ENCODE results near the gene GPD2.

GPD2 gene

GRCh38 chr2:156505696-156506095 lies 69.5 kb downstream of the GPD2 start:
- Histone ChIP-seq H3K4me3 (ENCODE audit: control insufficient read depth in 1 of 7, extremely low read depth in 1 of 7, insufficient read depth in 4 of 7, low read depth in 2 of 7, low read length in 6 of 7) (no peak overlapping the region), H3K36me3 (ENCODE audit: control insufficient read depth in 4 of 4, insufficient read depth in 4 of 4, low read length in 3 of 4) (peaks cover 0 to 2% (median 0%) of the 10 kb centered on the region in 4 experiments), H3K4me1 (ENCODE audit: control extremely low read depth in 1 of 4, control insufficient read depth in 4 of 4, insufficient read depth in 4 of 4, low read length in 3 of 4) (no peaks in the 10 kb centered on the region), H3K9me3 (ENCODE audit: control extremely low read depth in 1 of 5, control insufficient read depth in 4 of 5, insufficient read depth in 2 of 5, low read depth in 1 of 5, low read length in 4 of 5) (no peaks in the 10 kb centered on the region), H3K27ac (ENCODE audit: insufficient read depth in 1 of 2, low read depth in 1 of 2, low read length in 2 of 2, poor library complexity in 1 of 2, severe bottlenecking in 2 of 2) (no peak overlapping the region), H3K27me3 (replicated peaks in 2 of 5; ENCODE audit: control insufficient read depth in 4 of 5, insufficient read depth in 5 of 5, low read length in 4 of 5) (no peaks in the 10 kb centered on the region)
- DNase-seq = no peak
- ChIA-PET CTCF (no interaction called here), POLR2A (no interaction called here)

- no peak for DNase-seq
- Histone ChIP-seq H3K27ac (ENCODE audit: insufficient read depth in 1 of 2, low read depth in 1 of 2, low read length in 2 of 2, poor library complexity in 1 of 2, severe bottlenecking in 2 of 2) (no peak overlapping the region), H3K4me1 (ENCODE audit: control extremely low read depth in 1 of 4, control insufficient read depth in 4 of 4, insufficient read depth in 4 of 4, low read length in 3 of 4) (no peaks in the 10 kb centered on the region), H3K9me3 (ENCODE audit: control extremely low read depth in 1 of 5, control insufficient read depth in 4 of 5, insufficient read depth in 2 of 5, low read depth in 1 of 5, low read length in 4 of 5) (no peaks in the 10 kb centered on the region), H3K4me3 (ENCODE audit: control insufficient read depth in 1 of 7, extremely low read depth in 1 of 7, insufficient read depth in 4 of 7, low read depth in 2 of 7, low read length in 6 of 7) (no peak overlapping the region), H3K27me3 (replicated peaks in 2 of 5; ENCODE audit: control insufficient read depth in 4 of 5, insufficient read depth in 5 of 5, low read length in 4 of 5) (no peaks in the 10 kb centered on the region), H3K36me3 (ENCODE audit: control insufficient read depth in 4 of 4, insufficient read depth in 4 of 4, low read length in 3 of 4) (peaks cover 0 to 18% (median 12%) of the 10 kb centered on the region in 4 experiments)
- CTCF ChIA-PET = interaction anchor here (1.3 kb wide), 1 partner anchor 11 kb away, joined by 4 read pairs; no protein-coding TSS in a partner anchor
- POLR2A ChIA-PET = no interaction called here
- WGBS (ENCODE audit: insufficient coverage) = no CpG with 5 or more reads among the region's 1 CpG
Measured at GRCh38 chr2:156511122-156511521, 74.9 kb downstream of the GPD2 start.

GRCh38 chr2:156511803-156512202 lies 75.6 kb downstream of the GPD2 start:
- POLR2A ChIA-PET = no interaction called here

GRCh38 chr2:156512451-156512850 lies 76.3 kb downstream of the GPD2 start:
- ChIA-PET CTCF (interaction anchor here (0.9 kb wide), 1 partner anchor 12 kb away, joined by 3 read pairs; no protein-coding TSS in a partner anchor), POLR2A (no interaction called here)
- Histone ChIP-seq H3K36me3 (ENCODE audit: control insufficient read depth in 4 of 4, insufficient read depth in 4 of 4, low read length in 3 of 4) (peaks cover 0 to 22% (median 12%) of the 10 kb centered on the region in 4 experiments), H3K9me3 (ENCODE audit: control extremely low read depth in 1 of 5, control insufficient read depth in 4 of 5, insufficient read depth in 2 of 5, low read depth in 1 of 5, low read length in 4 of 5) (no peaks in the 10 kb centered on the region), H3K27ac (ENCODE audit: insufficient read depth in 1 of 2, low read depth in 1 of 2, low read length in 2 of 2, poor library complexity in 1 of 2, severe bottlenecking in 2 of 2) (no peak overlapping the region), H3K27me3 (replicated peaks in 2 of 5; ENCODE audit: control insufficient read depth in 4 of 5, insufficient read depth in 5 of 5, low read length in 4 of 5) (no peaks in the 10 kb centered on the region), H3K4me3 (ENCODE audit: control insufficient read depth in 1 of 7, extremely low read depth in 1 of 7, insufficient read depth in 4 of 7, low read depth in 2 of 7, low read length in 6 of 7) (no peak overlapping the region), H3K4me1 (ENCODE audit: control extremely low read depth in 1 of 4, control insufficient read depth in 4 of 4, insufficient read depth in 4 of 4, low read length in 3 of 4) (no peaks in the 10 kb centered on the region)
- WGBS (ENCODE audit: insufficient coverage) = no CpG with 5 or more reads among the region's 2 CpGs
- DNase-seq = no peak

More at GRCh38 chr2:156511803-156512202, 75.6 kb downstream of the GPD2 start:
- Histone ChIP-seq H3K4me3 (ENCODE audit: control insufficient read depth in 1 of 7, extremely low read depth in 1 of 7, insufficient read depth in 4 of 7, low read depth in 2 of 7, low read length in 6 of 7) (no peak overlapping the region), H3K27ac (ENCODE audit: insufficient read depth in 1 of 2, low read depth in 1 of 2, low read length in 2 of 2, poor library complexity in 1 of 2, severe bottlenecking in 2 of 2) (no peak overlapping the region), H3K4me1 (ENCODE audit: control extremely low read depth in 1 of 4, control insufficient read depth in 4 of 4, insufficient read depth in 4 of 4, low read length in 3 of 4) (no peaks in the 10 kb centered on the region), H3K9me3 (ENCODE audit: control extremely low read depth in 1 of 5, control insufficient read depth in 4 of 5, insufficient read depth in 2 of 5, low read depth in 1 of 5, low read length in 4 of 5) (no peaks in the 10 kb centered on the region), H3K36me3 (ENCODE audit: control insufficient read depth in 4 of 4, insufficient read depth in 4 of 4, low read length in 3 of 4) (peaks cover 0 to 19% (median 12%) of the 10 kb centered on the region in 4 experiments), H3K27me3 (replicated peaks in 2 of 5; ENCODE audit: control insufficient read depth in 4 of 5, insufficient read depth in 5 of 5, low read length in 4 of 5) (no peaks in the 10 kb centered on the region)
- DNase-seq = no peak
- CTCF ChIA-PET = no interaction called here

DNA sequence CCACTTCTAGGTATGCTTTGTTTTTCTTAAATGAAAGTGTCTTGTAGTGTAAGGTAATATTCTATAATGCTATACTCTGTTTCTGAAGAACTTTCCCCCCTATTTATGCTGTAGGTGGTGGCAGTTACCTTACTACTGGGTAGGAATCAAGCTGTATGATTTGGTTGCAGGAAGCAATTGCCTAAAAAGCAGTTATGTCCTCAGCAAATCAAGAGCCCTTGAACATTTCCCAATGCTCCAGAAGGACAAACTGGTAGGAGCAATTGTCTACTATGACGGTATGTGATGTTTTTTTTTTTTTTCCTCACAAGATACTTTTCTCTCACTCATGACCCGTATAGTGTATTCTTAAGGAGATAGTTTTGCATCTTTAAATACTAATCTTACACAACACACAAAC lies 77.0 kb downstream of the GPD2 start:
- ChIA-PET POLR2A (no interaction called here), CTCF (interaction anchor here (0.9 kb wide), 1 partner anchor 13 kb away, joined by 3 read pairs; no protein-coding TSS in a partner anchor)
- WGBS (ENCODE audit: insufficient coverage) = no CpG with 5 or more reads among the region's 2 CpGs

DNA sequence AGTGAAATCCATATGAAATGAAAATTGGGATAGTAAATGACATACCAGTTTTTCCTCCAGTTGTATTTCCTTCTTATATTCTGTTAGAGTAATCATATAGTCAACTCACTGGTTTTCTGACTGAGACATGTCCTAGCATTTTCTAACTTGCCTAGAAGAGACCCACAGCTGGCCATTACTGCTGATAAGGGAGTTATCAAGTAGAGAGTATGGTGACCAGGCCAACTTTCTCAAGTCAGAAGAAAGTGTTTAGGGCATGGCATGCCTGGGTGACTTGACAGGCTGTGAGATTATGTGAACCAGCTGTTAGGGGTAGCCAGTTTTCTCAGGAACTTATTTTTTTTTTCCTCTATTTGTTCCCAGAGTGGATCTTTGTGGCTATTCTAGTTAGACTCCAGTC lies 81.2 kb downstream of the GPD2 start:
- ChIA-PET POLR2A (no interaction called here), CTCF (no interaction called here)
- no peak for DNase-seq
- Histone ChIP-seq H3K27ac (ENCODE audit: insufficient read depth in 1 of 2, low read depth in 1 of 2, low read length in 2 of 2, poor library complexity in 1 of 2, severe bottlenecking in 2 of 2) (no peak overlapping the region), H3K36me3 (ENCODE audit: control insufficient read depth in 4 of 4, insufficient read depth in 4 of 4, low read length in 3 of 4) (peaks cover 4 to 34% (median 15%) of the 10 kb centered on the region in 4 experiments), H3K4me3 (ENCODE audit: control insufficient read depth in 1 of 7, extremely low read depth in 1 of 7, insufficient read depth in 4 of 7, low read depth in 2 of 7, low read length in 6 of 7) (no peak overlapping the region), H3K9me3 (ENCODE audit: control extremely low read depth in 1 of 5, control insufficient read depth in 4 of 5, insufficient read depth in 2 of 5, low read depth in 1 of 5, low read length in 4 of 5) (peaks cover 0 to 10% (median 7%) of the 10 kb centered on the region in 5 experiments), H3K27me3 (replicated peaks in 2 of 5; ENCODE audit: control insufficient read depth in 4 of 5, insufficient read depth in 5 of 5, low read length in 4 of 5) (no peaks in the 10 kb centered on the region), H3K4me1 (ENCODE audit: control extremely low read depth in 1 of 4, control insufficient read depth in 4 of 4, insufficient read depth in 4 of 4, low read length in 3 of 4) (no peaks in the 10 kb centered on the region)

More for the DNA sequence above, 77.0 kb downstream of the GPD2 start:
- Histone ChIP-seq H3K4me3 (ENCODE audit: control insufficient read depth in 1 of 7, extremely low read depth in 1 of 7, insufficient read depth in 4 of 7, low read depth in 2 of 7, low read length in 6 of 7) (no peak overlapping the region), H3K27me3 (replicated peaks in 2 of 5; ENCODE audit: control insufficient read depth in 4 of 5, insufficient read depth in 5 of 5, low read length in 4 of 5) (no peaks in the 10 kb centered on the region), H3K27ac (ENCODE audit: insufficient read depth in 1 of 2, low read depth in 1 of 2, low read length in 2 of 2, poor library complexity in 1 of 2, severe bottlenecking in 2 of 2) (no peak overlapping the region), H3K9me3 (ENCODE audit: control extremely low read depth in 1 of 5, control insufficient read depth in 4 of 5, insufficient read depth in 2 of 5, low read depth in 1 of 5, low read length in 4 of 5) (no peaks in the 10 kb centered on the region), H3K36me3 (ENCODE audit: control insufficient read depth in 4 of 4, insufficient read depth in 4 of 4, low read length in 3 of 4) (peaks cover 3 to 28% (median 14%) of the 10 kb centered on the region in 4 experiments), H3K4me1 (ENCODE audit: control extremely low read depth in 1 of 4, control insufficient read depth in 4 of 4, insufficient read depth in 4 of 4, low read length in 3 of 4) (no peaks in the 10 kb centered on the region)
- no peak for DNase-seq

DNA sequence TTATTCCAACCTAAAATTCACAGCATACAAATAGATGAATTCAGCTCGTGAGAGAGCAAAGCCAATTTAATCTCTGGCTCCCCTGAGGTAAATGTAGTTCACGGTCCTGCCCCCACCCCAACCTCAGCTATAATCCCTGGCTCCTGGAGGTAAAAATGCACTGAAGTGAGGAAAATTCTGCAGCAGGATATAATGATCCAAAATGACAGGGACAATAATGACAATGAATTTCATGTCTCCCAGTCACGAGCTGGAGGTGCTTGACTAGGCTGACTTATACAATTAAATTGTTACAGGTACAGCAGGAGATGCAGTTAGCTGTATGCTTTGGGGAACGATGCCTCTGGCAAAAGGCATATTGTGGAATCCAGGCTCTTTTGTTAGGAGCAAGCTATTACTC lies 82.0 kb downstream of the GPD2 start:
- WGBS (ENCODE audit: insufficient coverage) = 100% methylated on average over 2 of the region's 4 CpGs

More for the DNA sequence above, 82.0 kb downstream of the GPD2 start:
- H3K4me3 ChIP-seq (ENCODE audit: control insufficient read depth in 1 of 7, extremely low read depth in 1 of 7, insufficient read depth in 4 of 7, low read depth in 2 of 7, low read length in 6 of 7) = no peak overlapping the region
- H3K27me3 ChIP-seq (replicated peaks in 2 of 5; ENCODE audit: control insufficient read depth in 4 of 5, insufficient read depth in 5 of 5, low read length in 4 of 5) = no peaks in the 10 kb centered on the region
- H3K9me3 ChIP-seq (ENCODE audit: control extremely low read depth in 1 of 5, control insufficient read depth in 4 of 5, insufficient read depth in 2 of 5, low read depth in 1 of 5, low read length in 4 of 5) = peaks cover 0 to 10% (median 7%) of the 10 kb centered on the region in 5 experiments
- no peaks in the 10 kb centered on the region for H3K4me1 ChIP-seq (ENCODE audit: control extremely low read depth in 1 of 4, control insufficient read depth in 4 of 4, insufficient read depth in 4 of 4, low read length in 3 of 4)
- ChIA-PET CTCF (no interaction called here), POLR2A (no interaction called here)
- DNase-seq = no peak
- no peak overlapping the region for H3K27ac ChIP-seq (ENCODE audit: insufficient read depth in 1 of 2, low read depth in 1 of 2, low read length in 2 of 2, poor library complexity in 1 of 2, severe bottlenecking in 2 of 2)
- H3K36me3 ChIP-seq (ENCODE audit: control insufficient read depth in 4 of 4, insufficient read depth in 4 of 4, low read length in 3 of 4) = peaks cover 4 to 30% (median 13%) of the 10 kb centered on the region in 4 experiments
